Hematopoietic multipotent progenitor cell treated with erythropoietin and hydrocortisone succinate and interleukin-3 and kit ligand, for 6 days (in vitro differentiated cells): ENCODE results near the gene ZCCHC14.

Source experiments
- DNase-seq: peaks from one replicate; pipeline ENCODE4 v3.0.0-alpha.2; 2015

Gene ZCCHC14

DNA sequence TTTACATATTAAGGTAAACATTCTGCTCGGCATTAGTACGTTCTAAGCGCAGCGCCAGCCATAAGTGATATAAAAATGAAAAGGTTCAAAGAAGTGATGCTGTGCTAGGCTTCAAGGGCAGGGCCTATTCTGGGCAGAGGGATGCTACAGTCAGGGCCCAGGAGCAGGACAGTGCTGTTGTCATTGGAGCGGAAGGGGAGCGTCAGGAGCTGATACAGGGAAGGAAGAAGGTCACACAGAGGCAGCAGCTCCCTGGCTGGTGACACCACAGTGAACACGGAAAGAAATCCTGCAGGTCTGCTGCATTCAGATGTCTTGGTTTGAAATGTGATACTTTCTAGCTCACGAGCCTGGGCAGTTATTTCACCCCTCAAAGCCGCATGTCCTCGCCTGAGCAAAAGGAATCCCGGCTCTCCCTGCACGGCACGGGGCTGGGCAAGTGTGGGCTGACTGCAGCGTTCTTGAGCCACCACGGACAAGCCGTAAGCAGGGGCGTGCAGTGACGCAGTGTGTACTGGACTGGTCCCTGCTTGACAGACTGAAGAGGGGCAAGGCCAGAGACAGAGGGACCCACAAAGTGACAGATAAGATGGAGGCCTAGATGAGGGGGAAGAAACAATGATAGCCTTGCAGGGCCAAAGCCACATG, 41.1 kb downstream of the ZCCHC14 start:
- DNase-seq, result no peak

DNA sequence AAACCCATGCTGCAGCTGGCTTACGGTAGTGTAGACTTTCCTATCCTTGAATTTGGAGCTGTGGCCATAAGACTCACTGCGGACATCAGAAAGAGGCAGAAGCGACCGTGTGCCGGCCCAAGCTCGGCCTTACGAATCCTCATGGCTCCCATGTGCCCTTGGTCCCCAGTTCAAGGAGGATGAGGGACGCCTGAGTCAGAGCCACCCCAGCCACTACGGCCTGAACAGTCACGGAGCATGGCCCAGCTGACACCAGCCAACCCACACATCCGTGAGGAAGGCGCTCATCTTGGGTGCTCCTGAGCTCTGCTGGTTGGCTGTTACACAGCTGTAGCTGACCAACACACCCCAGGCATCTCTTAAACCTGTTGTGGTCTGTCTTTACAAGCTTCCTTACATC, 44.0 kb downstream of the ZCCHC14 start:
- no peak for DNase-seq

DNA sequence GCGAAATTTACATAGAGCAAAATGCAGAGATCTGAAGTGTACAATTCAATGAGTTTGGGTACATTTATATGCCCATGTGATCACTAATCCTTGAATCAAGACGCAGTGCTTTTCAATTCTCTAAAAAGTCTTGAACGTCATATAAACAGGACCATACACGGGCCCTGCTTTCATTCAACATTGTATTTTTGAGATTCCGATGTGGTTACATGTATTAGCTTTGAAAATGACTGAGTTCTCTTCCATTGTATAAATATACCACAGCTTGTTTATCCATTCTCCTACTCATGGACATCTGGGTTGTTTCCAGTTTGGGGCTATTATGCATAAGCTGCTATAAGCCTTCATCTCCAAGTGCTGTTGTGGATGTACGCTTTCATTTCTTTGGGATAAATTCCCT, 45.5 kb downstream of the ZCCHC14 start:
- DNase-seq, result no peak

DNA sequence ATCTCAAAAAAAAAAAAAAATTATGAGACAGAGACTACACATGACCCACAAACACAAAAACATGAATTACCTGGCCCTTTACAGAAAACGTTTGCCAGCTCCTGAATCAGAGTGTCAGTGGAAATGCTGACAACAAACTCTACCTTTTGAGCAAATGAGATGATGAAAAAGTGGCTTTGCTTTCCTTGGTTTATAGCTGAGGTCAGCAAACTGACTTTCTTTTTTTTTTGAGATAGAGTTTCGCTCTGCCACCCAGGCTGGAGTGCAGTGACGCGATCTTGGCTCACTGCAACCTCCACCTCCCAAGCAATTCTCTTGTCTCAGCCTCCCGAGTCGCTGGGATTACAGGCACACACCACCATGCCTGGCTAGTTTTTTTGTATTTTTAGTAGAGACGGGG, 46.3 kb downstream of the ZCCHC14 start:
- no peak for DNase-seq

DNA sequence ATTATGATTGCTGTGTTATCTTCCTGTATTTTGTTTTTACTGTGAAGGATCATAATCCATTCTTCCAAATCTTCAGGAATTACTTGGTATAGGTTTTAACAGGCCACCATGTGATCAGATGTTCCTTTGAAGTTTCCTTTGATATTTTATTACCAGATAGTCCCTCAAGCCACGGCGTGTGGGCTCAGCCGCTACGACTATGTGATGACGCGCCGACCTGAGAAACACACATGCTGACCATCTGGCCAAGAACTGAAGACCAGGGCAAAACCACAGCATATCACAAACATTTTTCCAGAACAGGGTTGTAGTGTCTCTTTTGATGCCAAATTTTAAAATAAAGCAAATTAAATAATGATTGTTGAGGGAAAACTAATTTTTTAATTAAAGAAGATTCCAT, 47.3 kb downstream of the ZCCHC14 start:
- DNase-seq, result no peak

DNA sequence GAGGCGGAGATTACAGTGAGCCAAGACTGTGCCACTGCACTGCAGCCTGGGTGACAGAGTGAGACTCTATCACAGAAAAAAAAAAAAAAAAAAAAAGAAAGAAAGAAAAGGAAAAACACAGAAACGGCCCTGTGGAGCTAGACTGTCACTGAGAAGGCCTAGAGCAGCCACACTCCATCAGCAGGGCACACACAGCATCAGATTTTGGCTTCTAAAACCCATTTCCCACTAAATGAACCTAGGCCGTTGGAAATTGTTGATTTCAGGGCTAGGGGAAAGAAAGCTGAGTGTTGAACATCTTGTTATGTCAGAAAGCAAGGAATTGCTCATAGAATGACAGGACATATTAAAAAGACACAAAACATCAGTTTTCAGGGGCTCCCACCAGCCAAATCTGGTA, 48.9 kb downstream of the ZCCHC14 start:
- no peak for DNase-seq

DNA sequence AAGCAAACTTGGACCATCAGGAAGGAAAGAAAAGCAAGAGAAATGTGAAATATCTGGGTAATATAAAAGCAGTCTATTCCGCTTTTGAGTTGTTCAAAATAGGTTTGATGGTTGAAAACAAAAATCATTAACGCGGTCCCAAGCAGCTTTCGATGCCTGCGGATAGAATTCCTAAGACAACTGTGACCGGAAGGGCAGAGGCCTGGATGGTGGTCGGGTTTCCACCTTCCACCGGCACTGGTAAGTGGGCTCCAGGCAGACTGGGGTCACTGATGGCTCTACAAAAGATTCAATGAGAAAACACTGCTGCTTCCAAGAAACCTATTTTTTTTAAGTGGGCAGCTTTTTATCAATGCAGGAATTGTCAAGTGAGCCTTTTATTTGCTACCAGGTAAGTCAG, 49.8 kb downstream of the ZCCHC14 start:
- DNase-seq, result no peak

DNA sequence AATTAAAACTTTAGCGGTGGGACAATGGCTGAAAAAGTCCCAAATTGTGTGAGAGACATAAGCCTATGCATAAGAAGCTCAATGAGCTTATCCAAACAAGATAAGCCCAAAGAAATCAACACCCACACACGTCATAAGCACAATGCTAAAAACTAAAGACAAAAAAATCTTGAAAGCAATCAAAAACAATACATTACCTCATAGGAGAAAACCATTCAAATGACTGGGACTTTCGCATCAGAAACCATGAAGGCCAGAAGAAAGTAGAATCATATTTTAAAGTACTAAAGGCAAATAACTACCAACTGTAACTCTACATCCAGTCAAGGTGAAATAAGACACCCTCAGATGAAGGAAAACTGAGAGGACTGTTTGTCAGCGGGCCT, 50.2 kb downstream of the ZCCHC14 start:
- DNase-seq, result no peak

DNA sequence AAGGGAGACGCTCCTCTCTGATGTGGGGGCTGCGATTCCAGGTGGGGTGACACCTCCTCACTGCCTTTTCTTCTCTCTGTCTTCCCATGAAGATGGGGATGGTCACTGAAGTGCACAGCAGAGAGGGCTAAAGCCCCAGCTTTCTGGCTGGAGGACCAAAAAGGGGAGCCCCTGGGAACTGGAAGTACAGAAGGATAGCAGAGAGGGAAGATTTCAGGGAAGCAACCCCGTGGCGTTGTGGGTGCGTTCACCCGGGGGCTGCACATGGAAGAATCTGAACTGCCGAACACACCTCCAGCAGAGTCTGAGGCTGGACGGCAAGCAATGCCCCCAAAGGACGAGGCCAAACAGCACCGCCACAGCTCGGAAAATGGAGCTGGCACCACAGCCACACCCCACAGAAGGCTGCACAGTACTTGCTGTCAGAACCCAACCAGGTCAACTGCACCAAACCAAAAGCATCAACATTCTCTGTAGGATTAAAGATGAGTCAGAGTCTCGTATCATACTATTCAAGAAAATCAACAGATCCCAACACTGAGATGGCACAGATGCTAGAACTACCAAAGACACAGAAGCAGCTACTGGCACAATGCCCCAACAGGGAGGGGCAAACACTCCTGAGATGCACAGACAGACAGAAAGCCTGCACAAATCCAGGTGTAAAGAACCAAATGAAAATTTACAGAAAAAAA, 50.8 kb downstream of the ZCCHC14 start:
- DNase-seq, result no peak

DNA sequence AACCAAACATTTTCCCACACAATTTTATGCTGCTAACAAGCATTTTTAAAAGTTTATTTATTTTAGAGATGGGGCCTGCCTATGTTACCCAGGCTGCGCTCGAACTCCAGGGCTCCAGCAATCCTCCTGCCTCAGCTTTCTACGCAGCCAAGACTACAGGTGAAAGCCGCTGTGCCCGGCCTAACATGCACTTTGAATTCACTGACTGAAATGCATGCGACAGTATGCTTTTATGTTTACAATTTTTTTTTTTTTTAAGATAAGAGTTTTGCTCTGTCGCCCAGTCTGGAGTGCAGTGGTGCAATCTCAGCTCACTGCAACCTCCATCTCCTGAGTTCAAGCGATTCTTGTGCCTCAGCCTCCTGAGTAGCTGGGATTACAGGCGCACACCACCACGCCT, 52.9 kb downstream of the ZCCHC14 start:
- DNase-seq, result no peak

DNA sequence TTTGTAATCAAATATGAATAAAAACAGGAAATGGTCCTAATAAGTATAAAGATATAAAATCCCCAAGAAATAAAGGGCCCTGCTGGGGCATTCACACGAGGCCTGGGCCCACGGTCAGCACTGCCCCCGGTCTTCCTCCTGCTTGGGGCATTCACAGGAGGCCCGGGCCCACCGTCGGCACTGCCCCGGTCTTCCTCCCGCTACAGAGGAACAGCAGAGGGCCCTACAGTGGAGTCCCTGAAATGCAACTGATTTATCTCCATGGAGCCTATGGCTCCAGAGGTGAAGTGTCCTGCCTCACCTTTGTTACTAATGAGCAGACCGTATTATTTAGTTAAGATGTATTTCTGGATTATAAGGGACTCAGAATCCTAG, 54.2 kb downstream of the ZCCHC14 start:
- no peak for DNase-seq

DNA sequence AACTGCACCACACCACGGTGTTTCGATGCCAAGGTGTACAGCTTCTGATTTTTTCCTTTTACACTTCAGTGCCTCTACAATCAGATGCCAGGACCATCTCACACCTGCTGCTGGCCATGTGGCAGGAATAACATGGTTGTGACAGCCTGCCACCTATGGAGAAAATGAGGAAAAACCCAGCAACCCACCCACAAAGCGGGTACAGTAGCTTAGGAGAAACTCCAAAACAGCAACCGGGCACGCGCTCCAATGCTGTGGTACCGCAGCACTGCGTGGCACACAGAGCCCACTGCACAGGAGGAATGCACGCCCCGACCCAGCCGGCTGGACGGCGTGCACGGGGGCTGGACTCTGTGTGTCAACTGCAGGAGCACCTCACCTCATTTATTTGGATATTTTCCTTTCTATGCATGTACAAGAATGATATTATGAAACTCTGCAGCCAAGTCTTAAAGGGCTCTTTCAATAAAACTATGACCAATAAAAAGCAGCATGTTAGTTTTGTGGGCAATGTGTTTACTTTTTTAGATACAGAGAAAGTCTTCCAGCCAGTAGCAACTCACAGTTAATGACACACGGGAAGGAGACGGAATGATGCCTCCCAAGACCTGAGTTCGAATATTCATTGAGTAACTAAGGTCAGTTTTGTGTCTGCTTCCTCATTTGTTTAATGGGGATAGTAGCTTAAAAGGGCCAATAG, 54.8 kb downstream of the ZCCHC14 start:
- DNase-seq, result no peak

DNA sequence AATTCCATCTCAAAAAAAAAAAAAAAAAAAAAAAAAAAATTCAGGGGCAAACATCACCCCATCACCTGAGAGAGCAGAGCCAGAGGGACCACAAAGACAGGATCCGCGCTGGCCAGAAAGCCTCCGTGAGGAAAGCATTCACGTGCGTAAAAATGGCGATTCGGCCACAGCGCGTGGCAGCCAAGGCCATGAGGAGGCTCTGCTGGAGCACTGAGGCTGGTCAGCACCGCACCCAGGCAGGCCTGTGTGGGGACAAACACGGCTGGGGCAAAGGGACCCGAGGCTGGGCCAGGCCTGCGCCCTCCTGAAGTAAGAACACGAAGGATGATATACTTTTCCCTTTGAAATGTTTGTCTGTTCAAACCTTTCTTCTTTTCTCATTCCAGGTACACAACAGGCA, 55.5 kb downstream of the ZCCHC14 start:
- DNase-seq, result no peak

DNA sequence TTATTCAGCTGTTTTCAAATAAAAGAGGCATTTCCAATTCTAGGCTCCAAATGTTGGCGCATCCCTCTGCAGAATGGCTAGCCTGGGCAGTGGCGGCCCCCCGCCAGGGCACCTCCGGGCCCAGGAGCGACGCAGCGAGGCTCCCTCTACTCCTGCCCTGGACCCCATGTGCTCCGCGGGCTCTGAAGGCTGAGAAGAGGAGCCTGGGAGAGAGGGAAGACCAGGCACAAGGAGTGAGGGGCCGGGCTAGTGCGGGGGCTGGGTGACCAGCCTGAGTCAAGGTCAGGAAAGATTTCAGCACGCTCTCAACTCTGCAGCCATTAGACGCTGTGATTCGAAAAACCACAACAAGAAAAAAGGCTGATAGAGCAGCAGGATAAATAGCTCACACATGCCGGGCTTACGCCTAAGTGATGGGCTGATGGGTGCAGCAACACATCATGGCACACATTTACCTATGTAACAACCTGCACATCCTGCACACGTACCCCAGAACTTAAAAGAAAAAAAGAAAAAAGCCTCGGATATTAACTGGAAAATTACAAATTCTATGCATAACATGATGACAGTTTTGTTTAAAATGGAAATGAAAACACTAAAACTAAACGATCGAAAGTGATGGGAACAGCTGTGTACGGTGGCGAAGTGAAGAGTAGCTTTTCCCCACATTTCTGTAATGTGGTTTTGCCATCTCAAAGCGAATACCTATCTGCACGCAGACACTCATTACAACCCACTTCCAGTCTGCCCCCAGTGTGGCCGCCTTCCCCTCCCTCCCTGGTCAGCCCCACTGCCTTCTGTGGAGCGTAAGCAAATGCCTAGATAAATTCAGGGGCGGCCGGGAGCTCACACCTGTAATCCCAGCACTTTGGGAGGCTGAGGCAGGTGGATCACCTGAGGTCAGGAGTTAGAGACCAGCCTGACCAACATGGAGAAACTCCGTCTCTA, 56.3 kb downstream of the ZCCHC14 start:
- no peak for DNase-seq

DNA sequence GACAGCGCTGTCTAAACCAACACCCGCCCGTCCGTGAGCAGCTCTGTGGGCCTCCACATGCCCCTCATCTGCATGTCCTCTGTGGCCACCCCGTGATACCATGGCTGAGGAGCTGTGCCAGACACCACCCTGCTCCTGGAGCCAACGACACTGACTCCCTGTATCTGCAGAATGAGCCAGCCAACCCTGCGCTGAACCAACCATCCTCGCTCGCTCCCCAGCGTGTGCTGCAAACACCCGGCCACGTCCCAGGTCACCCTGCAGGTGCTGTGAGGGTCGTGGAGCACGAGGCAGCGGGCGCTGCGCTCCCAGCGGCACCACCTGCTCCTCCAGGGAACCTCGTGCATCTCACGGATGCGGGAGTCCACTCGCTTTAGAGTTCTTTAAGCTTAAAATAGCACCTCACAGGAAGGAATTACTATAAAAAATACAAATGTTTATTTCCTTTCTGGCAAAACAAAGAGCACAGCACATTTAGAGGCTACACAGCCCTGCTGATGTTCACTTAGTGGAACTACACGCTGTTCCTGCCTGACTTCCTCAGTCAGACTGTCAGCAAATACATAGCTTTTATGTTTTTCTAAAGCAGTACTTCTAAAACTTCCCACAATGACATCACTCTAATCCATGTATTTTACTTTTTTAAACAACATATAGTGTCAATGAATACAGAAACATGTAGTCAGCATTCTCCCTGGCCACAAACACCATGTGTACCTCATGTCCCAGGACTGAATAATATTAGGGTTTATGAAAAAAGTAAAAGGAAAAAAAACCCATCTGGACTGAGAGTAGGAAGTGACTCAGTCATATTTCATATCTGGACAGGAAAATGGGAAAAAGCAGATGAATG, 57.2 kb downstream of the ZCCHC14 start:
- no peak for DNase-seq

DNA sequence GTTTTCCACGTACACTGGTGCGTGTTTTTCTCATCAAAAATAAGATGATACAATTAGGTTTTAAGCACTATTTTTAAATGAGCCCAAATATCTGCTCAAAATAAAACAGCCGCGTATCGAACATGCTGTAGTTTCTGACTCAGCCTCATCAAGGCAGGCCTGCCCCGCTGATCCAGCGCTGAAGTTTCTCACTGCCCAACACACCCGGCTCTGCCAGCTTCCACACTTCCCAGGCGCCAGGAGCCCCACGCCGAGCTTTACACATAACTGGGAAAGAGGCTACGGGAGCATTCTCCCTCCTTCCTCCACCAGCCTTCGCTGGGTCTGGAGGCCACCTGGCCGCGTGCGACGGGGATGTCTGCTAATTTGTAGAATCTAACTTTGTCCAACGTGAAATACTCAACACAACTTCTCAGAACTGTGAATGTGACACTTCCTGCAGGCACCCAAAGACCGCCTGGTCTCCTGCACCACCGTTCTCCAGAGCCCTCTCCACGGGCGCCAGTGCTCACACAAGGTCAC, 58.6 kb downstream of the ZCCHC14 start:
- no peak for DNase-seq

DNA sequence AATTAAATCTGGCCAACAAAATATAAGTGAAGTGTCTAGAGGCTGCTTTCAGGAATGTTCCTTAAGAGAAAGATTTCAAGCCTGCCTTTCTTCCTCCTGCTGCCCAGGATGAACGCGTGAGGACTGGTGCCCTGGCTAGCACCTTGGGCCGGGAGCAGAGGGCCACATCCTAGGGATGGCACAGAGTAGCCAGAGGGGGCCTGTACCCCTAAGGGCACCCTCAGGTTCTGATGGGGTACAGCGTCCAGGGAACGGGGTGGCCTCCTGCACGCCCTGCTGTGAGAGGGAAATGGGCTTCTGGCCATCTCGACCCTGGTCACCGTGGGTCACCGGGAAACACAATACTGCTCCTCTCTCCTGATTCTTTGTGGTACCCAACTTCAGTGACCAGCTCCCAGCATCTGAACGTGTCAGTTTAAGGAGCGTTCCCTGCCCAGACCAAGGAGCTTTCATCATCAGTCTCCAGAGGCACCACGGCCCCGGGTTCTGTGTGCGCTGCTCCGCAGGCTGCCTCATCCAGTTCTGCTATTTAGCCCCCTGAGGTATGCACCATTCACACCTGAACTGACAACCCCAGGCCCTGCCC, 60.4 kb downstream of the ZCCHC14 start:
- DNase-seq, result no peak

DNA sequence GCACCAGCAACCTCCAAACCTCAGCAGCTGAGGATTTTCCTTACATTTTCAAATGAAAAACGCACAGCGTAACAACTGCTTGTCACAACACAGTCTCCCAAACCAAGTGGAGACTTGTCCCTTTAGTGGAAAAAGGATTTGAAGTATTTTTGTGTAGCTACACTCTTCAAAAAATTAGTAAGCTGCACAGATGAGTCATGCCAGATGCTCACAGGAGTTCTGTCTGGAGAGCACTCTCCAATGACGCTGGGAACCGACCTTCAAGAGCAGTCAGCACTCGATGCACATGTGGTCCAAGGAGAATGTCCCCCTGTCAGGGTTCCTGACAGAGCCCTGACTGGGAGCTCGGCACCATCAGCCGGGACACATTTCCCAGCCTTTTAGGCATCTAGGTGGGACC, 60.9 kb downstream of the ZCCHC14 start:
- no peak for DNase-seq

DNA sequence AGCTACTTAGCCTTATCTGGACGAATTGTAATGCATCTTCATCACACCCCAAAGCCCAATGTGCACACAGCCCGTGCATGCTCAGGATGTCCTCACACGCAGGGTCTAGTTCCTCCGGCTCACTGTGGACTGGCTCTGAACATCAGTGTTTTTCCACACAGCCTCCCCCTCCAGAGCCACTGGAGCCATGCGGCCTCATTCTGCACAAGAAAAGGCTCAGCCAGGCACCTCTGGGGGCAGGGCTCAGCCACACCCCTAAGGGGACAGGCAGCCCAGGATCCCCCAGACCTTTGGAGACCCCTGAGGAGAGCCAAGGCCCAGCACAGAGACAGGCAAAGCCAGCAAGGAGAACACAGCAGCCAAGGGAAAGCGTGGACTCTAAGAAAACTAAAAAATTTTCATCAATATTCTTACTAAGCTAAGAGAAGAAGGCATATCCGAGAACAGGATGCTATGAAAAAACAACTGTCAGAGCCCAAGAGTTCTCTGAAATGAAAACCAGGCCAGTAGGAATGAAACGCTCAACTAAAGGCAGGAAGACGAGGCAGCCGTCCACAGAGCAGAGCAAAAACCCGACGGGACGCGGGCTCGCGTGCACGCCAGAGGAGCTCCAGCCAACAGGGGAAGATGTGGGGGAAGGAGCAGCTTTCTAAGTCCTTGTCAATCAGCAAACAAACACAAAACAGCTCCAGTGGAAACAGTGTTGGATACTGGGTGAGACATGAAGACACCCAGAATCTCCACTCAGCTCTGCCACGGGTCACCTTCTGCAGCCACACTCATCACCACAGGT, 66.2 kb downstream of the ZCCHC14 start:
- no peak for DNase-seq

DNA sequence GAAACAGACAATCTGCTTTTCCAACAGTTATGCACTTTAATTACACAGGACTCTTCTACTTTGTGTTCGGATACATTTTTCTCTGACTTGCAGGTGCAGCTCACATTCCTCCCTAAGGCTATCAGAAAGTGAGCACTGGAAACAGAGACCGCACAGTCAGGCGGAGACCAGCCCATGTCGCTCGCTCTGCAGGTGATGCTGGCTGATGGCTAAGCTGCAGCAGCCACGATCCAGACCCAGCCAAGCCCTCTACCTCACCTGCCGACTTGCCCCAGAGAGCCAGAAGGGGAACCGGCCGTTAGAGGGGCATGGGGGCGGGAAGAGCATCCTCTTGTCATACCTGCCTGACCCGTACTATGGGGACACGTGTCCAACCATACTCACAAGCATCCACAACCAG, 66.9 kb downstream of the ZCCHC14 start:
- DNase-seq, result no peak

DNA sequence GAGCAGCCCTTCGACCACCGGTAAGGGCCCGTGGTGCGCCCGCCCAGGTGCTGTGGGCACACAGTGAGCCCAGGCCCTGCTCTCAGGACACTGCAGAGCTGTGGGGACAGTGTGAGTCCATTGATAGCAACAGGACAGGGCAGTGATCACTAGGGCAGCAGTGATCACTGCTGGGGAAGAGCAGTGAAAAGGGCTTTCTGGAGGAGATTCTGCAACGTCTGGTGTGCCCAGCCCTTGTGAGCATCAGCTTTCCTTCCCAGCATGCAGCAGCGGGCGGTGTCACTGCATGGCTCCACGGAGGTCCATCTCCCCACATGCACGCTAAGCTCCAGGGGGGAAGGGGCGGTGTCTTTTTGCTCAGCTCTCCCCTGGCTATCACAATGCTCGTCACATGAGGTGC, 68.6 kb downstream of the ZCCHC14 start:
- no peak for DNase-seq
